Measurements from ENCODE around the gene TRPM3.

The TRPM3 gene

DNA sequence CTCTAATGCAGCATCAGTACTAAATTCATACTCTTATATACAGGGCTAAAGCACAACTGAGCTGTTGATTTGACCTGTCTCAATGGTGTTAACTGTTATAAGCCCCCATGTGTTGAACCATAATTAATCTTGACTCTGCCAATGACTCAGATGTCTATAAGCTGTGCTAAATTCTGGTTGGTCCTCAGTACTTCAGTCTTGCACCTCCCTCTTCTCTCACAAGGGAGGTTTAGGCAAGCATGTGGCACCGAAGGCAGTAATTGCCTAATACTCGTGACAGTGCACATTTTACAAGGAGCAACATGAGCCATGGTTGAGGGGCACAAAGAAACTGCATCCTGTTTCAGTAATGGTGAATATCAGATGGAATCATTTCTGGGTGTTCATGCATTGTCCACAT, 255.9 kb downstream of the TRPM3 start:
- H3K27me3 Mint-ChIP-seq, result peaks cover 30% of the 10 kb centered on the region
- H3K9me3 Mint-ChIP-seq, result no peaks in the 10 kb centered on the region
- no peak overlapping the region for H3K4me3 Mint-ChIP-seq
- no peak overlapping the region for H3K27ac Mint-ChIP-seq (ENCODE audit: low read depth)
- ATAC-seq (replicated peaks; ENCODE audit: extremely low read depth, poor library complexity, severe bottlenecking), result no peak
- H3K36me3 Mint-ChIP-seq (ENCODE audit: insufficient read depth), result no peaks in the 10 kb centered on the region
- no peak for DNase-seq (ENCODE audit: low spot score in 2 of 2)
- no peaks in the 10 kb centered on the region for H3K4me1 Mint-ChIP-seq

DNA sequence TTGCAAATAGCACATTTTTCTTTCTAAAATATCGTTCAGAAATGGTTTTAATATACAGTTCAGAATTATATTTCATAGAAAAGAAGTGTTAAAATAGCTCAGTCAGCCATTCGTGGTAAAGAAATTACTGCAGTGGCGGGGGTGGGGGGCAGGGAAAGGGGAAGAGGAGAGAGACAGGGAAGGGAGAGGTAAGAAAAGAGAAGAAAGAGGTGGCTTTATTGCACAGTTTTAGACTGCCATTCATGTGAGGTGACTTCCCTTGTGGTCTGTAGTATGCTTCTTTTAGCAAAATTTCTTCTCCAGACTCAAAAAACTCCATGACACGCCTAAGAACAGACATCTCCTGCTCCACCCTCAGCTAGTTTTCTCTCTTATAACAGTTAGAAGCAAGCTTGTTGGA, 259.6 kb downstream of the TRPM3 start:
- DNase-seq (ENCODE audit: low spot score in 2 of 2) (no peak), ATAC-seq (replicated peaks; ENCODE audit: extremely low read depth, poor library complexity, severe bottlenecking) (no peak)
- no peaks in the 10 kb centered on the region for H3K36me3 Mint-ChIP-seq (ENCODE audit: insufficient read depth)
- H3K27ac Mint-ChIP-seq (ENCODE audit: low read depth), result no peak overlapping the region
- no peaks in the 10 kb centered on the region for H3K4me1 Mint-ChIP-seq
- peaks cover 19% of the 10 kb centered on the region for H3K27me3 Mint-ChIP-seq
- no peak overlapping the region for H3K4me3 Mint-ChIP-seq
- no peaks in the 10 kb centered on the region for H3K9me3 Mint-ChIP-seq

DNA sequence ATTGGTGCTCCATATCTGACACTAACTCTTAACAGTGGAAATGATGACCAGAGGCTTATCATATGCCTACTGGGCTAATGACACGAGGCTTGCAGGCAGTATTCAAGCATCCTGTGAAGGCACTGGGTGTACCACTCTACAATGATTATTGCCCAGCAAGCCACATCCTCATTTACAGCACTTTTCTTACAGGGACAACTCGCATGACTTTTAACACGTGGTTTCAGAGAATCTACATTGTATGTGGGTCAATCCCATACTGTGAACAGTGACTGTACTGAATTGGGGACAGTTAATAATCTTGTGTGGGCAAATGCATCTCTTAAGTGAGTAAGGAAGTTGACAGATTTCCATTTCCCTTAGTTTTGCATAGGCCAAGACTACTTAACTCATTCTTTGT, 260.0 kb downstream of the TRPM3 start:
- no peaks in the 10 kb centered on the region for H3K4me1 Mint-ChIP-seq
- H3K36me3 Mint-ChIP-seq (ENCODE audit: insufficient read depth), result no peaks in the 10 kb centered on the region
- no peak overlapping the region for H3K27ac Mint-ChIP-seq (ENCODE audit: low read depth)
- H3K27me3 Mint-ChIP-seq, result peaks cover 19% of the 10 kb centered on the region
- no peaks in the 10 kb centered on the region for H3K9me3 Mint-ChIP-seq
- ATAC-seq (replicated peaks; ENCODE audit: extremely low read depth, poor library complexity, severe bottlenecking), result no peak
- DNase-seq (ENCODE audit: low spot score in 2 of 2), result no peak
- no peak overlapping the region for H3K4me3 Mint-ChIP-seq

DNA sequence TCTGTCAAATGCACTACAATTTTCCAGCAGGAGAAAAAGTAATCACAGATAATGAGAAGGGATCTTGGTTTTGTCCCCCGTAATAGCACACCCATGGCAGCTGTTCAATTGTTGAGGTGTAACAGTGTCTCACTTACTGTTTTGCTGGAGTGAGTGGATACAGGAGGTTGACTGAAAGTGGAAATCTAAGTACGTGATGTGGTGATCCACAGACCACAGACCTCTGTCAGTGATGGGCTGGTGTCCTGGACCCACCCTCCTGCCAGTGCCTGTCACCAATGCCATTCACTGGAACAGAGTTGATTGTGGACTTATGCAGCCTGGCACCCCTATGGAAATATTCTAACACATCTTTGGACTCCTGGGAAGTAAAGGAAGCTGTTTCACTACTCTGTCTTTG, 261.7 kb downstream of the TRPM3 start:
- Mint-ChIP-seq H3K36me3 (ENCODE audit: insufficient read depth) (no peaks in the 10 kb centered on the region), H3K4me1 (no peaks in the 10 kb centered on the region), H3K9me3 (no peaks in the 10 kb centered on the region), H3K27ac (ENCODE audit: low read depth) (no peak overlapping the region), H3K4me3 (no peak overlapping the region), H3K27me3 (peaks cover 19% of the 10 kb centered on the region)
- no peak for ATAC-seq (replicated peaks; ENCODE audit: extremely low read depth, poor library complexity, severe bottlenecking)
- DNase-seq (ENCODE audit: low spot score in 2 of 2), result no peak

- no peak overlapping the region for H3K4me3 Mint-ChIP-seq
- H3K4me1 Mint-ChIP-seq, result no peaks in the 10 kb centered on the region
Observed at GRCh38 chr9:70856411-70856810, 265.0 kb downstream of the TRPM3 start.

DNA sequence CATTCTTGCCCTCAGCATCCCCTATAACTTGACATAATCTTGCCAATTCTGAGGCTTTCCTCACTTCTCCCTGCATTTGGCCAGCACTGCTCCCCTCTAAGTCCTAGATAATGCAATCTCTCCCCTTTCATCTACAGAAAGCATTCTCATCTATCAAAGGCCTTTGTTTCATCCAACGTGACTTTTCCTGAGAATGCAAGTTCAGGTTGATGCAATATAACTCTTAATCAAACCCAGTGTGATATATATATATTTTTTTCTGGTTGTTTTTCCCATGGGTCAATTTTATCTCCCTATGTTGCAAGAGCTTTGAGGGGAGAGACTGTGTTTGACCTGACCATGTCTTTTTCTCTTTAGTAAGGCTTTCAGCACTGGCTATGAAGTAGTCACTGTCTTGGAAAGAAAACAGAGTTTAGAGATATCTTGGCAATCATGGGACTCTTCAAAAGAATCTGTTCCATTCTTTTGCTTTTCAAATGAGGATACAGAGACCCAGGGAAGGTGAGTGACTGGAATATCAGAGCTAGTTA, 268.6 kb downstream of the TRPM3 start:
- Mint-ChIP-seq H3K36me3 (ENCODE audit: insufficient read depth) (no peaks in the 10 kb centered on the region), H3K27me3 (no peaks in the 10 kb centered on the region), H3K4me3 (no peak overlapping the region), H3K4me1 (no peaks in the 10 kb centered on the region), H3K27ac (ENCODE audit: low read depth) (no peak overlapping the region), H3K9me3 (no peaks in the 10 kb centered on the region)
- DNase-seq (ENCODE audit: low spot score in 2 of 2) (no peak), ATAC-seq (replicated peaks; ENCODE audit: extremely low read depth, poor library complexity, severe bottlenecking) (no peak)

More at GRCh38 chr9:70856411-70856810, 265.0 kb downstream of the TRPM3 start:
- no peaks in the 10 kb centered on the region for H3K9me3 Mint-ChIP-seq
- H3K36me3 Mint-ChIP-seq (ENCODE audit: insufficient read depth), result no peaks in the 10 kb centered on the region
- no peak for DNase-seq (ENCODE audit: low spot score in 2 of 2)
- no peak overlapping the region for H3K27ac Mint-ChIP-seq (ENCODE audit: low read depth)
- no peaks in the 10 kb centered on the region for H3K27me3 Mint-ChIP-seq
- ATAC-seq (replicated peaks; ENCODE audit: extremely low read depth, poor library complexity, severe bottlenecking), result no peak

DNA sequence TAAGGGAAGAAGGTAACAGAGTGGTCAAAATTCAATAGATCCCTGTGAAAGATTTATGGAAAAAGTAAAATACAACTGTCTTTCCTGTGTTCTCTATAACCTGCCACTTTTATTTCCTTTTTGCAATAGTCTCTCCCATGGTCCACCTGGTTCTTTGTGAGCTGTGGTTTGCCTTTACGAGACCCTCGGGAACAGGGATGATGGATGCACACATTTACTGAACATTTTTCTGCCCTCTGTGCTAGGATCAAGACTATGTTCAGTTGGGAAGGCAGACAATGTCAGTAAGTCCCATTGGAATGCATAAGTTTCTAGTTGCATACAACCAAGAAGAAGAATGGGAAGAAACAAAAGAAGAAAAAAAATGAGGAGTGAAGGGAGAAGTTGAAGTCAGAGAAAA, 281.2 kb downstream of the TRPM3 start:
- no peak overlapping the region for H3K27ac Mint-ChIP-seq (ENCODE audit: low read depth)
- no peaks in the 10 kb centered on the region for H3K9me3 Mint-ChIP-seq
- no peaks in the 10 kb centered on the region for H3K27me3 Mint-ChIP-seq
- DNase-seq (ENCODE audit: low spot score in 2 of 2) (no peak), ATAC-seq (replicated peaks; ENCODE audit: extremely low read depth, poor library complexity, severe bottlenecking) (no peak)
- no peak overlapping the region for H3K4me3 Mint-ChIP-seq
- no peaks in the 10 kb centered on the region for H3K36me3 Mint-ChIP-seq (ENCODE audit: insufficient read depth)
- no peaks in the 10 kb centered on the region for H3K4me1 Mint-ChIP-seq

- no peaks in the 10 kb centered on the region for H3K36me3 Mint-ChIP-seq (ENCODE audit: insufficient read depth)
- peaks cover 10% of the 10 kb centered on the region for H3K27me3 Mint-ChIP-seq
- H3K9me3 Mint-ChIP-seq, result no peaks in the 10 kb centered on the region
- H3K4me3 Mint-ChIP-seq, result no peak overlapping the region
- DNase-seq (ENCODE audit: low spot score in 2 of 2) (no peak), ATAC-seq (replicated peaks; ENCODE audit: extremely low read depth, poor library complexity, severe bottlenecking) (no peak)
- no peaks in the 10 kb centered on the region for H3K4me1 Mint-ChIP-seq
- H3K27ac Mint-ChIP-seq (ENCODE audit: low read depth), result no peak overlapping the region
Observed at GRCh38 chr9:70835323-70835722, 286.1 kb downstream of the TRPM3 start.

DNA sequence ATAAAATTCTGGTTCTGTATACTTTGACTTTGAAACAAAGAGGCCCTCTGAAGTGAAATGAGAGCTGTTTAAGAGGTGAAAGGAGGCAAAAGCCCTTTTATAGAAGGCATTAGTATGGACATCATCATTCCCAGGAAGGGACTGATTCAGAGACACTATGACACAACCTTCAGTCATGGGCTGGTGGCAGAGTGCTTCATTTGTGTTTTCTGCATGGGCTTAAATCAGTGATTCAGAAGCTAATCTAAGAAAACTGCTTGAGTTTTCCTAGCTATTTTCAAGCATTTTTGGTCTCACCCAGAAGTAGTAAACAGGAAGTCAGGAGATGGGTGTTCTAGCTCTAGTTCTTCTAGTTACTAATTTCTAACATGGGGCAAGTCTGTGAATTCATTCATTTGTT, 288.9 kb downstream of the TRPM3 start:
- no peak for ATAC-seq (replicated peaks; ENCODE audit: extremely low read depth, poor library complexity, severe bottlenecking)
- no peak for DNase-seq (ENCODE audit: low spot score in 2 of 2)
- H3K4me1 Mint-ChIP-seq, result no peaks in the 10 kb centered on the region
- H3K4me3 Mint-ChIP-seq, result no peak overlapping the region
- no peak overlapping the region for H3K27ac Mint-ChIP-seq (ENCODE audit: low read depth)
- H3K27me3 Mint-ChIP-seq, result peaks cover 10% of the 10 kb centered on the region
- H3K36me3 Mint-ChIP-seq (ENCODE audit: insufficient read depth), result no peaks in the 10 kb centered on the region
- H3K9me3 Mint-ChIP-seq, result no peaks in the 10 kb centered on the region

GRCh38 chr9:70830618-70831017, 290.8 kb downstream of the TRPM3 start:
- no peak for DNase-seq (ENCODE audit: low spot score in 2 of 2)
- Mint-ChIP-seq H3K36me3 (ENCODE audit: insufficient read depth) (no peaks in the 10 kb centered on the region), H3K27me3 (peaks cover 19% of the 10 kb centered on the region), H3K9me3 (no peaks in the 10 kb centered on the region), H3K4me1 (no peaks in the 10 kb centered on the region), H3K4me3 (no peak overlapping the region), H3K27ac (ENCODE audit: low read depth) (no peak overlapping the region)
- no peak for ATAC-seq (replicated peaks; ENCODE audit: extremely low read depth, poor library complexity, severe bottlenecking)

GRCh38 chr9:70829591-70830265, 291.7 kb downstream of the TRPM3 start:
- no peak overlapping the region for H3K4me3 Mint-ChIP-seq
- H3K4me1 Mint-ChIP-seq, result no peaks in the 10 kb centered on the region
- no peak overlapping the region for H3K27ac Mint-ChIP-seq (ENCODE audit: low read depth)
- no peaks in the 10 kb centered on the region for H3K36me3 Mint-ChIP-seq (ENCODE audit: insufficient read depth)
- DNase-seq (ENCODE audit: low spot score in 2 of 2) (no peak), ATAC-seq (replicated peaks; ENCODE audit: extremely low read depth, poor library complexity, severe bottlenecking) (no peak)
- H3K27me3 Mint-ChIP-seq, result peaks cover 22% of the 10 kb centered on the region
- no peaks in the 10 kb centered on the region for H3K9me3 Mint-ChIP-seq

DNA sequence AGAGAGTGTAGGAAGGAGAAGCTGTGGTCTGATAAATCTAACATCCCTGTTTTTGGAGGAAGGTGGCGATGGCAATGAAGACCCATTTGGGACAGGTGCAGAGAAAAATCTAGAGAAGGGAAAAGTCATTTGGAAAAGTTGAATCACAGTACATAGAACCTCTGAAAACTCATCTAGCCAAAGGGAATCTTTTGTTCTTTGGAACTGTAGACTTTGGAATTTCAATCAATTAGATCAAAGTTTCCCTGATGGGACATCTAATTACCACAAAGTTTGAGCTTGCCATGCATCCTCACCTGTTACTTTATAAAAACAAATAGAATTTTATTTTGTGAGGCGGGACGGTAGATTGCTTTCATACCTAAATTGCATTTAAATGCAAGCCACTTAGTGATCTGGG, 294.9 kb downstream of the TRPM3 start:
- Mint-ChIP-seq H3K27me3 (peaks cover 19% of the 10 kb centered on the region), H3K4me3 (no peak overlapping the region), H3K9me3 (no peaks in the 10 kb centered on the region), H3K27ac (ENCODE audit: low read depth) (no peak overlapping the region), H3K36me3 (ENCODE audit: insufficient read depth) (no peaks in the 10 kb centered on the region), H3K4me1 (no peaks in the 10 kb centered on the region)
- DNase-seq (ENCODE audit: low spot score in 2 of 2) (no peak), ATAC-seq (replicated peaks; ENCODE audit: extremely low read depth, poor library complexity, severe bottlenecking) (no peak)

GRCh38 chr9:70823284-70823683, 298.1 kb downstream of the TRPM3 start:
- H3K4me3 Mint-ChIP-seq, result no peak overlapping the region
- ATAC-seq (replicated peaks; ENCODE audit: extremely low read depth, poor library complexity, severe bottlenecking), result no peak
- H3K36me3 Mint-ChIP-seq (ENCODE audit: insufficient read depth), result no peaks in the 10 kb centered on the region
- no peaks in the 10 kb centered on the region for H3K9me3 Mint-ChIP-seq
- peaks cover 19% of the 10 kb centered on the region for H3K27me3 Mint-ChIP-seq
- DNase-seq (ENCODE audit: low spot score in 2 of 2), result no peak
- no peaks in the 10 kb centered on the region for H3K4me1 Mint-ChIP-seq
- H3K27ac Mint-ChIP-seq (ENCODE audit: low read depth), result no peak overlapping the region
